ENCODE results near the gene CDK5RAP1. TPM values are rescaled to one million over a fixed set of nuclear protein-coding genes. Genes with fewer than 3 reads are reported as not detected.

Gene CDK5RAP1
- total and polyA plus RNA-seq, 9 of the 15 experiments (the other 6 are each of a cell fraction or from before 2014, with no cell fraction given) = 41.6 to 127 (median 58.3) TPM

- TF ChIP-seq E2F6 (IDR thresholded peaks at IDR 0.05; ENCODE audit: borderline replicate concordance in 1 of 2, extremely low read depth in 1 of 2, insufficient read depth in 1 of 2, insufficient read length in 1 of 2, low read depth in 1 of 2, low read length in 1 of 2, poor library complexity in 1 of 2, severe bottlenecking in 1 of 2) (peak in 1 of 2 experiments; percentile 13), CREB3 (tag; conservative IDR thresholded peaks at IDR 0.05; ENCODE audit: low read depth) (no peak), MYBL2 (IDR thresholded peaks at IDR 0.05; ENCODE audit: low read depth) (peak; percentile 43; the same call in 1 of the 2 replicates), MYBL2 (CRISPR knock-in tag; IDR thresholded peaks at IDR 0.05; ENCODE audit: borderline replicate concordance) (no peak), CBFA2T3 (IDR thresholded peaks at IDR 0.05) (peak; percentile 99), SAFB2 (IDR thresholded peaks at IDR 0.05; ENCODE audit: borderline replicate concordance, low read depth, low read length, severe bottlenecking) (no peak), STAT6 (CRISPR knock-in tag; IDR thresholded peaks at IDR 0.05) (0 out of 2 replicates have a peak, but pooled peaks have one; percentile 31), ZNF511 (CRISPR knock-in tag; IDR thresholded peaks at IDR 0.05) (no peak), NFIC (IDR thresholded peaks at IDR 0.05) (peak; percentile 94), HDAC1 (IDR thresholded peaks at IDR 0.05) (peak in 1 of 2 experiments; percentile 90; a peak in 2 of 4 replicates), TCFL5 (CRISPR knock-in tag; conservative IDR thresholded peaks at IDR 0.05) (no peak), GABPA (tag; conservative IDR thresholded peaks at IDR 0.05; ENCODE audit: low read depth) (peak; percentile 40; the same call in 1 of the 2 replicates), ZNF347 (CRISPR knock-in tag; IDR thresholded peaks at IDR 0.05; ENCODE audit: low read depth) (no peak), ERF (CRISPR knock-in tag; IDR thresholded peaks at IDR 0.05) (no peak), ZC3H11A (IDR thresholded peaks at IDR 0.05; ENCODE audit: low read depth, low read length) (no peak), CC2D1A (IDR thresholded peaks at IDR 0.05) (peak; percentile 81; the same call in 1 of the 2 replicates), MAX (CRISPR knock-in tag; IDR thresholded peaks at IDR 0.05) (peak; percentile 70), ZNF639 (CRISPR knock-in tag; conservative IDR thresholded peaks at IDR 0.05 in 1 of 2, IDR thresholded peaks at IDR 0.05 in 1 of 2) (0 out of 4 replicates have a peak, but pooled peaks of 1 of the 2 experiments have one; percentile 51)
Measured at GRCh38 chr20:33419140-33419974, 18.0 kb upstream of the CDK5RAP1 start (continued).
